RPMI8226 (cell line): Measurements from ENCODE around the gene TAS1R3.

Source experiments
- DNase-seq: peaks from one replicate; pipeline ENCODE4 v3.0.0-alpha.2; 2015

TAS1R3 gene

GRCh38 chr1:1324524-1325287 lies 6.4 kb upstream of the TAS1R3 start, which contains the start of the genes CPTP and INTS11:
TSS of gene CPTP (plus strand) at chr1:1324802. CDS start at chr1:1326911, 2,109 bp downstream.
TSS of gene INTS11 (minus strand) at chr1:1324660. CDS start at chr1:1324608, 52 bp downstream.
- peak; percentile 97 for DNase-seq

GRCh38 chr1:1325288-1326074 lies 5.6 kb upstream of the TAS1R3 start:
- peak; percentile 86 for DNase-seq

- DNase-seq = peak; percentile 46
Observed at GRCh38 chr1:1326075-1326605, 4.9 kb upstream of the TAS1R3 start.

- no peak for DNase-seq
Observed at GRCh38 chr1:1327291-1327690, 3.8 kb upstream of the TAS1R3 start.

GRCh38 chr1:1328254-1328653 lies 2.8 kb upstream of the TAS1R3 start:
- no peak for DNase-seq

GRCh38 chr1:1329304-1330210 lies 1.5 kb upstream of the TAS1R3 start:
- DNase-seq = no peak

GRCh38 chr1:1330366-1331067 lies 563 bp upstream of the TAS1R3 start:
- DNase-seq = no peak

- no peak for DNase-seq
Observed at GRCh38 chr1:1332031-1332755, 1.1 kb downstream of the TAS1R3 start.

GRCh38 chr1:1332774-1333480 lies 1.8 kb downstream of the TAS1R3 start:
- no peak for DNase-seq

- no peak for DNase-seq
Observed at GRCh38 chr1:1333551-1334241, 2.6 kb downstream of the TAS1R3 start.

- DNase-seq = no peak
Observed at GRCh38 chr1:1334835-1335234, 3.8 kb downstream of the TAS1R3 start.

GRCh38 chr1:1335283-1335682 lies 4.2 kb downstream of the TAS1R3 start:
- DNase-seq = no peak

GRCh38 chr1:1335792-1336248 lies 4.7 kb downstream of the TAS1R3 start:
- DNase-seq = no peak

GRCh38 chr1:1336446-1336845 lies 5.4 kb downstream of the TAS1R3 start:
- no peak for DNase-seq

- DNase-seq = no peak
Observed at GRCh38 chr1:1336931-1337792, 6.1 kb downstream of the TAS1R3 start.

- DNase-seq = no peak
Observed at GRCh38 chr1:1337793-1338147, 6.7 kb downstream of the TAS1R3 start.

GRCh38 chr1:1338278-1338677 lies 7.2 kb downstream of the TAS1R3 start:
- no peak for DNase-seq

- no peak for DNase-seq
Observed at GRCh38 chr1:1340185-1340584, 9.1 kb downstream of the TAS1R3 start.
